HepG2 (cell line): ENCODE measurements around the gene SFRP4. TPM values are rescaled to one million over a fixed set of nuclear protein-coding genes. Genes with fewer than 3 reads are reported as not detected.

Experiments
- CCDC6 ChIP-seq: sonication (generic); formaldehyde crosslinking; IDR thresholded peaks from 2 replicates; pipeline ENCODE4 v1.8.1; 2022; ENCODE audit warnings: mild to moderate bottlenecking, missing genetic modification reagents, moderate library complexity
- NR2F1 ChIP-seq, 2 experiments: fragments of 450-650 bp in 1 of 2; formaldehyde crosslinking in 1 of 2; IDR thresholded peaks; 2 replicates each; pipeline versions ENCODE4 v1.5.0 to v1.6.1; 2016 to 2020; ENCODE audit warnings: mild to moderate bottlenecking in 1 of 2, missing compliant biosample characterization in 1 of 2, missing genetic modification reagents in 1 of 2, moderate library complexity in 1 of 2
- PATZ1 ChIP-seq: sonication (generic); formaldehyde crosslinking; IDR thresholded peaks from 2 replicates; pipeline ENCODE4 v1.4.0; 2020; ENCODE audit warnings: missing genetic modification reagents
- PAXIP1 ChIP-seq: sonication (generic); formaldehyde crosslinking; conservative IDR thresholded peaks from 2 replicates; pipeline ENCODE4 v1.4.0; 2020; ENCODE audit warnings: mild to moderate bottlenecking, missing genetic modification reagents, moderate library complexity
- REPIN1 ChIP-seq: sonication (generic); formaldehyde crosslinking; IDR thresholded peaks from 2 replicates; pipeline ENCODE4 v1.8.0; 2022; ENCODE audit warnings: missing genetic modification reagents, low read depth, mild to moderate bottlenecking, borderline replicate concordance
- ZBTB20 ChIP-seq: sonication (generic); formaldehyde crosslinking; IDR thresholded peaks from 2 replicates; pipeline ENCODE4 v1.8.1; 2023; ENCODE audit warnings: missing genetic modification reagents, low read depth, mild to moderate bottlenecking, borderline replicate concordance
- ZBTB37 ChIP-seq: sonication (generic); formaldehyde crosslinking; IDR thresholded peaks from 2 replicates; pipeline ENCODE4 v1.4.0; 2020; ENCODE audit warnings: mild to moderate bottlenecking, missing genetic modification reagents
- ZMAT5 ChIP-seq: sonication (generic); formaldehyde crosslinking; IDR thresholded peaks from 2 replicates; pipeline ENCODE4 v1.5.0; 2020; ENCODE audit warnings: mild to moderate bottlenecking, low read depth, missing genetic modification reagents, borderline replicate concordance
- ZNF253 ChIP-seq: sonication (generic); formaldehyde crosslinking; IDR thresholded peaks from 2 replicates; pipeline ENCODE4 v1.8.0; 2022; ENCODE audit warnings: mild to moderate bottlenecking, missing genetic modification reagents, borderline replicate concordance
- ZNF646 ChIP-seq: sonication (generic); formaldehyde crosslinking; IDR thresholded peaks from 2 replicates; pipeline ENCODE4 v1.9.0; 2021; ENCODE audit warnings: mild to moderate bottlenecking, missing genetic modification reagents
- ZNF660 ChIP-seq: sonication (generic); formaldehyde crosslinking; IDR thresholded peaks from 2 replicates; pipeline ENCODE4 v1.5.1; 2020; ENCODE audit warnings: mild to moderate bottlenecking, low read depth, missing genetic modification reagents, borderline replicate concordance
- ZNF678 ChIP-seq: sonication (generic); formaldehyde crosslinking; IDR thresholded peaks from 2 replicates; pipeline ENCODE4 v1.4.0; 2020; ENCODE audit warnings: mild to moderate bottlenecking, missing genetic modification reagents
- polyA plus RNA-seq, 8 experiments: library from polyadenylated mRNA; depleted of rRNA in 3 of 8; stranded (reverse) in 7 of 8; unstranded in 1 of 8; fragments of >200 nt; fragmentation: Illumina TruSeq in 4 of 8; extraction: Trizol in 4 of 8; gene quantifications; 2 replicates each; pipeline versions ENCODE4 v1.2.1 to v1.2.3, GENCODE V29; 2011 to 2016; ENCODE audit warnings: low read depth in 4 of 8, missing spikeins in 1 of 8, mixed read lengths in 1 of 8; ENCODE audit not compliant: insufficient read depth in 1 of 8
- total RNA-seq, 5 experiments: library from RNA; depleted of rRNA; stranded (reverse); fragments of >200 nt; fragmentation: Illumina TruSeq; extraction: Trizol; gene quantifications; 2 replicates each; pipeline ENCODE4 v1.2.3, GENCODE V29; 2016; ENCODE audit warnings: low read depth in 1 of 5

Gene SFRP4
- total and polyA plus RNA-seq, 2 of the 13 experiments (the other 11 are each of a cell fraction or from before 2014, with no cell fraction given): 0.96 to 1.8 TPM

GRCh38 chr7:37920849-37921805 is 4.5 kb upstream of the SFRP4 start (continued):
- no peak for TF ChIP-seq ZNF646 (CRISPR knock-in tag)
- TF ChIP-seq REPIN1 (CRISPR knock-in tag): peak; percentile 41; the same call in 1 of the 2 replicates
- TF ChIP-seq PAXIP1 (CRISPR knock-in tag): peak; percentile 51
- no peak for TF ChIP-seq NR2F1 (CRISPR knock-in tag; IDR thresholded peaks at IDR 0.05)
- 0 out of 2 replicates have a peak, but pooled peaks have one; percentile 77 for TF ChIP-seq ZNF678 (CRISPR knock-in tag)
- 0 out of 2 replicates have a peak, but pooled peaks have one; percentile 40 for TF ChIP-seq ZBTB37 (CRISPR knock-in tag)
- TF ChIP-seq CCDC6: no peak
- TF ChIP-seq ZBTB20 (CRISPR knock-in tag): 0 out of 2 replicates have a peak, but pooled peaks have one; percentile 32
- no peak for TF ChIP-seq ZMAT5 (CRISPR knock-in tag)
- TF ChIP-seq PATZ1 (CRISPR knock-in tag): peak; percentile 62
- no peak for TF ChIP-seq ZNF253 (CRISPR knock-in tag)
- no peak for TF ChIP-seq ZNF660
